Body of pancreas (tissue), 4 donors: Measurements from ENCODE around the gene FRRS1.

Experiments
- CTCF ChIP-seq, 7 experiments: fragments of 450-650 bp in 4 of 7; fragments of 200-600 bp in 3 of 7; sonication (generic) in 3 of 7; IDR thresholded peaks; one replicate each; pipeline ENCODE4 v1.5.1; 2016 to 2019; ENCODE audit warnings: antibody characterized with exemption in 7 of 7
- POLR2A ChIP-seq, 3 donors: fragments of 450-650 bp; IDR thresholded peaks; one replicate each; pipeline ENCODE4 v1.6.1; 2016; ENCODE audit warnings: antibody characterized with exemption in 3 of 3, mild to moderate bottlenecking in 2 of 3

- TF ChIP-seq CTCF (IDR thresholded peaks at IDR 0.05) = no peak
- no peak for TF ChIP-seq POLR2A (IDR thresholded peaks at IDR 0.05)
Measured at GRCh38 chr1:99713006-99713405, 53.4 kb downstream of the FRRS1 start.
